ENCODE measurements around the gene MYO1H.
"Not testable (repeated sequence)": the region's sequence is repeated elsewhere in the genome, so short reads cannot be mapped to it uniquely, and the experiment has no call there.

MYO1H gene

GRCh38 chr12:109449845-109450532 is 102.3 kb downstream of the MYO1H start:
- no peak for DNase-seq (ENCODE audit: low read depth)

GRCh38 chr12:109450980-109451379 is 103.3 kb downstream of the MYO1H start:
- no peak for DNase-seq (ENCODE audit: low read depth)

DNA sequence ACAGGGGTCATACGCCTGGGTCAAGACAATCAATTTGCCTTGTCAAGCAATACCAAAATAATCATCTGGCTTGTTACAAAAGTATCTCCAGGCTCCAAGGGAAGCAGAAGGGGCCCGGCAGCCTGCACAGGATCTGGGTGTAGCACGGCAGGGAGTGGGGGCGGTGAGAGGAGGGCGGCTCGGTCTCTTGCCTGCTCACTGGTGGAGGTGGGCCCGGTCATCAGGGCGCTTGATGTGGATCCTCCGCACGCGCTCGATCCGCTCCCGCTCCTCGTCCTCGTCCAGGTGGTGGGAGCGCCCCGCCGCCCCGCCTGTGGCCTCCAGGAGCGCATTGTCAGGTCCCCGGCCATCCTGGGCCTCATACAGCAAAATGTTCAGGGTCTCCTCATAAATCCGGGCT is 103.7 kb downstream of the MYO1H start:
- DNase-seq (ENCODE audit: low read depth), result no peak

- no peak for DNase-seq (ENCODE audit: low read depth)
Measured at GRCh38 chr12:109452489-109452888, 104.8 kb downstream of the MYO1H start.

DNA sequence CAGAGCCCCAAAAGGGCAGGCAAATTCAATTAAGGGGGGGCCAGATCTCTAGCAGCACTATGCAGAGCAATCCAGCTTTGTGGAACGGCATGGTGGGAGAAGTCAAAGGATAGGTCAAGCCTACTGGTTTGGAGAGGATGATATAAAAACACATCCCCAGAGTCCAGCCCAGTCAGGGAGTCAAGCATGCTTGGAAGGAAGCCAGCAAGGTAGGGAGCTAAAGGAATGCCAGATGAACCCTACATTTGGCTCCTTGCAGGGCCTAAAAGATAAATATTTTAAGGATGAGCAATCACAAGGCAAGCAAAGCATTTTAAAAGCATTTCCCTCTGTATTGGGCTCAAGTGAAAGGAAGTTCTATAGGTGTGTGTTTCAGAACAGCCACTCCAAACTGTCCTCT is 108.0 kb downstream of the MYO1H start:
- DNase-seq (ENCODE audit: low read depth), result no peak

GRCh38 chr12:109458086-109458485 is 110.4 kb downstream of the MYO1H start:
- DNase-seq (ENCODE audit: low read depth), result no peak

DNA sequence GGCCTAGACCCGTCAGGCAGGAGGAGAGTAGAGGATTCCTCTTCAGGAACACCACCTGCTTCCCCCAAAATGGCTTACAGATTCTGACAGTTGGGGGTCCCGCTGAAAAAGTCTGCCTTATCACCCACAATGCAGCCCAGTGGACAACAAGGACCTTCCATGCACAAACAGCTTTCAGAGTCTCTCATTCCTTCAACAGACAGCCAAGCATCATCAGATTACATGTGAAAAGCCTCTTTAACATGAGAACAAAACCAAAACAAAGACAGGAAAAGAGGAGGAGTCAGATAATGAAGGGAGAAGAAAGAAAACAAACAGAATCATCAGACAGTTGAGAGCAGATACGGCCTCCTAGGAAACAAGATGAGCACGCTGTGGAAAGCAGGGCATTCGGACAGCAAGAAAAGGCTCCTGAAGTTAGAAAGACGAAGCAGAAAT is 111.1 kb downstream of the MYO1H start:
- no peak for DNase-seq (ENCODE audit: low read depth)

DNA sequence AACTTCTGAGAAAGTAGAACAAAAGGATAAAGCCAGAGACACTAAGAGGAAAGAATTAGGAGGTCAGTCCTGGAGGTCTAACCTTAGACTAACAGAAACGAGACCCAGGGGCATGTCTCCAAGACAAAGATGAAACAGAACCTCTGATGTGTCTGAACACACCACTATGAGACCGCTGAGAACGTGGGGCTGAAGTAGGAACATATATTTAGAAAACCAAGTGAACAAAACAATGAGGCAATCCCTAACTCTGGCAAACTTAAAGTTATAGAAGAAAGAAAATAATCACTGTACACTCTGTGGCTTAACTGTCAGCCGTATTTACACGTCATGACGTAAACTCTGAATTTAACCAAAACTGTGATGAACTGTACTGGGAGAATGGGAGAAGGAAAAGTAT is 111.5 kb downstream of the MYO1H start:
- DNase-seq (ENCODE audit: low read depth), result no peak

DNA sequence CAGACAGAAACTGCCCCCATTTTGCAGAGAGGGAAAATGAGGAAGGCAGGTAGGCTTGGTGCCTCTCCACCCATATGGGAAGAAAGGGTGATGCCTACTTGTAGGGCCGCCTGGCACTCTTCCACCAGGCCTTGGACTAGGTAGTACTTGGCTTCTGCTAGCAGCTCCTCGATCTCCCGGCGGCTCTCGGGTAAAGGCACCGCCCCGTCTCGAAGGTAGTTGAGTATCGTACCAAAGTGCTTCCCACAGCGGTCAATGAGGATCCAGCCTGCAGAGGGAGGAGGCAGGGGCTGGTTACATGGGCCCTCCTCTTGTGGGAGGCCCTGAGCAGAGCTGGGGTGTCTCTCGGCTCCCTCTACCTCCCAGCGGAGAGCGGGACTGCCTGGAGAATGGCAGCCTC is 112.8 kb downstream of the MYO1H start:
- DNase-seq (ENCODE audit: low read depth), result no peak

- DNase-seq (ENCODE audit: low read depth), result no peak
Measured at GRCh38 chr12:109461049-109461845, 113.5 kb downstream of the MYO1H start.

GRCh38 chr12:109461846-109462756 is 114.4 kb downstream of the MYO1H start:
- DNase-seq (ENCODE audit: low read depth), result peak; percentile 96

GRCh38 chr12:109462868-109463692 is 115.4 kb downstream of the MYO1H start:
- DNase-seq (ENCODE audit: low read depth), result peak; percentile 92

DNA sequence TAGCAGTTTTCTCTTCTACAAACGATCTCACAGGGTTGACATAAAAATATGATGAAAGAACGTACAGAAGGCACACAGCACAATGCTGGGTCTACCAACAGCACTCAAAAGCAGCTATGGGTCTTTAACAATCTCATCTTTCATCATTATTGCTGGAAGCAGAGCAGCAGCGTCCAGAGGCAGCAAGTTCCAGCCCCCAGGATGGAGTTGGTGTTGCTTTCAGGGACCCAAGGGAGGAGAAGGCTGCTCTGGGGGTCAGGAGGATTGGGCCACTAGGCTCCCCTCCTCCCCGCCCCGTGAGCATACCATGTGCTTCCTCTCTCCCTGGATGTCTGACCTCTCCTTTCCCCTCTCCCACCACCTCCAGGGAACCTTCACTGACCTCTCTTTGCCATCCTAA is 116.1 kb downstream of the MYO1H start:
- no peak for DNase-seq (ENCODE audit: low read depth)

GRCh38 chr12:109464642-109465351 is 117.1 kb downstream of the MYO1H start:
- no peak for DNase-seq (ENCODE audit: low read depth)

- no peak for DNase-seq (ENCODE audit: low read depth)
Measured at GRCh38 chr12:109466305-109466704, 118.6 kb downstream of the MYO1H start.

- no peak for DNase-seq (ENCODE audit: low read depth)
Measured at GRCh38 chr12:109466821-109467220, 119.1 kb downstream of the MYO1H start.

GRCh38 chr12:109467978-109468676 is 120.4 kb downstream of the MYO1H start:
- DNase-seq (ENCODE audit: low read depth), result no peak

DNA sequence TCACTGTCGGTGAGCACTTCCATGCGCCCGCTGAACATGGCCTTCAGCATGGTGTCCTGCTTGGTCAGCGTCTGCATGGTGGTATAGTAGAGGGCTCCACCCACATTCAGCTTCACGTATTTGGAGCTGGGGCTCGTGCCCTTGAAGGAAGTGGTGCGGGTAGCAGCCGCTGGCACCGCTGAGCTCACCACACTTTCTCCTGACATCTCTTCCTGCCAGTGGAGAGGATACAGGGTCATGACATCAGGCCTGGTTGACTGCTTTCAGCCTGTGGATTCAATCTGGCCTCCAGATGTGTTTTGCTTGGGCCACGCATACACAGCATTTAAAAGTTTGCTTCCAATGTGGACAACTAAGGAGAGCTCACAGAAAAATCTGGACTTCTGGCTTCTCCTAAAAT is 121.8 kb downstream of the MYO1H start:
- no peak for DNase-seq (ENCODE audit: low read depth)

- no peak for DNase-seq (ENCODE audit: low read depth)
Measured at GRCh38 chr12:109473006-109473405, 125.3 kb downstream of the MYO1H start.

DNA sequence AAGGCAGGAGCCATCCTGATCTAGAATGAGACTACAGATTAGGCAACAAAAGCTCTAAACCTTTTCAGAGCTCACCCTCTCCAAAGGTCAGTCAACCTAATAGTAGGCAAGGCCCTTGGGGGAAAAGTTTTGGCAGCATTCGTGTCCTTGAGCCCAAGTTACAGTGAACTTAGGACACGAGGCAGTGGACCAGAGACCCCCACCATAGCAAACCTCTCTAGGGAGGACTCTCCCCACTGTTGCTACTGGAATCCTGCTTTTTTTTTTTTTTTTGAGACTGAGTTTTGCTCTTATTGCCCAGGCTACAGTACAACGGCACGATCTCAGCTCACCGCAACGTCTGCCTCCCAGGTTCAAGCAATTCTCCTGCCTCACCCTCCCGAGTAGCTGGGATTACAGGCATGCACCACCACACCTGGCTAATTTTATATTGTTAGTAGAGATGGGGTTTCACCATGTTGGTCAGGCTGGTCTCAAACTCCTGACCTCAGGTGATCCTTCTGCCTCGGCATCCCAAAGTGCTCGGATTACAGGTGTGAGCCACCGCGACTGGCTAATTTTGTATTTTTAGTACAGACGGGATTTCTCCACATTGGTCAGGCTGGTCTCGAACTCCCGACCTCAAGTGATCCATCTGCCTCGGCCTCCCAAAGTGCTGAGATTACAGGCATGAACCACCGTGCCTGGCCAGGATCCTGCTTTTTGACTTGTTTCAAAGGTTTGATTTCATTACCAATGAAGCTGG is 126.0 kb downstream of the MYO1H start:
- not testable (repeated sequence) for DNase-seq (ENCODE audit: low read depth)

Measured in stromal cell of bone marrow (primary cell).